ENCODE results near the gene TAMALIN.
A peak's percentile ranks its signal among the peaks of the same experiment; 100 is the strongest.

TAMALIN gene

DNA sequence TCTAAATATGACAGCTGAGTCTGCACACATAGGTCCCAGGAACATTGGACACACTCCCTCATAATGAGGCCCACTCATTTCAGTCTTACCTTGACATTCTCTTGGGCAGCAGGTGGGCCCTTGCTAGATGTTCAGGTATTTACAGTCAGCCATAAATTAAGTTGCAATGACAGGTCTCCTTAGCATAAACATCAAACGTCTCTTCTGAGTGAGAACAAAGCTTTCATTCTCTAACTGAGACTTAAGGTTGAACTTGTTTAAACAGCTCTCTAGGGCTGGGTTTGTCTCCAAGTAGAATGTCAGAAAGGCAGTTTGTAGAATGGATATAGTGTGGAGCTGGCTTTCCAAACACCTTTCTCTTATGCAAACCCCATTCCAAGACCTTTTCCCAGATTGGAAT is 44.9 kb upstream of the TAMALIN start:
- TF ChIP-seq EZH2phosphoT487 (IDR thresholded peaks at IDR 0.05; ENCODE audit: borderline replicate concordance), result no peak
- TF ChIP-seq, protein P1, sequence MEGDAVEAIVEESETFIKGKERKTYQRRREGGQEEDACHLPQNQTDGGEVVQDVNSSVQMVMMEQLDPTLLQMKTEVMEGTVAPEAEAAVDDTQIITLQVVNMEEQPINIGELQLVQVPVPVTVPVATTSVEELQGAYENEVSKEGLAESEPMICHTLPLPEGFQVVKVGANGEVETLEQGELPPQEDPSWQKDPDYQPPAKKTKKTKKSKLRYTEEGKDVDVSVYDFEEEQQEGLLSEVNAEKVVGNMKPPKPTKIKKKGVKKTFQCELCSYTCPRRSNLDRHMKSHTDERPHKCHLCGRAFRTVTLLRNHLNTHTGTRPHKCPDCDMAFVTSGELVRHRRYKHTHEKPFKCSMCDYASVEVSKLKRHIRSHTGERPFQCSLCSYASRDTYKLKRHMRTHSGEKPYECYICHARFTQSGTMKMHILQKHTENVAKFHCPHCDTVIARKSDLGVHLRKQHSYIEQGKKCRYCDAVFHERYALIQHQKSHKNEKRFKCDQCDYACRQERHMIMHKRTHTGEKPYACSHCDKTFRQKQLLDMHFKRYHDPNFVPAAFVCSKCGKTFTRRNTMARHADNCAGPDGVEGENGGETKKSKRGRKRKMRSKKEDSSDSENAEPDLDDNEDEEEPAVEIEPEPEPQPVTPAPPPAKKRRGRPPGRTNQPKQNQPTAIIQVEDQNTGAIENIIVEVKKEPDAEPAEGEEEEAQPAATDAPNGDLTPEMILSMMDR (conservative IDR thresholded peaks at IDR 0.05; ENCODE audit: low read length), result no peak
- peak overlapping the region; percentile 34 for H3K4me2 ChIP-seq (ENCODE audit: low read depth, low read length, poor library complexity, severe bottlenecking)
- peaks cover 36% of the 10 kb centered on the region for H3K4me1 ChIP-seq (ENCODE audit: insufficient read depth, low read length, poor library complexity, severe bottlenecking)
- H3K27me3 ChIP-seq (ENCODE audit: insufficient read depth, low read length, poor library complexity, severe bottlenecking), result no peaks in the 10 kb centered on the region
- H3K79me2 ChIP-seq (ENCODE audit: insufficient read depth, low read length), result peaks cover 99% of the 10 kb centered on the region
- no peaks in the 10 kb centered on the region for H3K9me3 ChIP-seq (ENCODE audit: insufficient read depth, low read depth, low read length)
- peak overlapping the region; percentile 20 for H3K9ac ChIP-seq (ENCODE audit: low read depth, low read length, poor library complexity, severe bottlenecking)
- H3K9me2 ChIP-seq (replicated peaks; ENCODE audit: low read depth, low read length), result no peaks in the 10 kb centered on the region
- no peaks in the 10 kb centered on the region for H3F3A ChIP-seq (ENCODE audit: low read depth)
- H4K20me1 ChIP-seq (ENCODE audit: insufficient read depth, low read length, poor library complexity, severe bottlenecking), result peaks cover 28% of the 10 kb centered on the region
- H3K36me3 ChIP-seq (ENCODE audit: insufficient read depth, low read length), result peaks cover 10% of the 10 kb centered on the region
- H3K4me3 ChIP-seq (ENCODE audit: low read length, poor library complexity, severe bottlenecking), result no peak overlapping the region
- H2AFZ ChIP-seq (ENCODE audit: low read length), result no peak overlapping the region

DNA sequence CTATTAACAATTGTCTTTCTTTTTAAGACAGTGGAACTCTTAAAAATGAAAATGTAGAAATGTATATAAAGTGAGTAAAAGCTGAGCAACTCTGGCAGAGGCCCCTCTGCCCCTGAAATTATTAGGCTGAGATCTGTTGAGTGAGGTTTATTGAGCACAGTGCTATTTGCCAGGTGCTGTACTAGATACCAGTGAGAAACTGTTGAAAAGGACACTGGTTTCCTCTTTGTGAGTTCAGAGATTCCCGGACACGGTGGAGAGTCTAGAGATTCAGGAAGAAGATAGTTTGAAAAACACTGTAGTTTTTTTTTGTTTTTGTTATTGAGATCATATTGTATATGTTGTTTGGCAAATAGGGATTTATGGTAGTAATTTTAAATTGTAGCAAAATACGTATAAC is 44.0 kb upstream of the TAMALIN start:
- H3F3A ChIP-seq (ENCODE audit: low read depth), result no peaks in the 10 kb centered on the region
- H4K20me1 ChIP-seq (ENCODE audit: insufficient read depth, low read length, poor library complexity, severe bottlenecking), result peaks cover 28% of the 10 kb centered on the region
- H2AFZ ChIP-seq (ENCODE audit: low read length), result no peak overlapping the region
- H3K4me3 ChIP-seq (ENCODE audit: low read length, poor library complexity, severe bottlenecking), result no peak overlapping the region
- no peaks in the 10 kb centered on the region for H3K9me3 ChIP-seq (ENCODE audit: insufficient read depth, low read depth, low read length)
- H3K4me1 ChIP-seq (ENCODE audit: insufficient read depth, low read length, poor library complexity, severe bottlenecking), result peaks cover 36% of the 10 kb centered on the region
- TF ChIP-seq, protein P1 (conservative IDR thresholded peaks at IDR 0.05; ENCODE audit: low read length), result no peak
- no peaks in the 10 kb centered on the region for H3K27me3 ChIP-seq (ENCODE audit: insufficient read depth, low read length, poor library complexity, severe bottlenecking)
- peaks cover 95% of the 10 kb centered on the region for H3K79me2 ChIP-seq (ENCODE audit: insufficient read depth, low read length)
- H3K9me2 ChIP-seq (replicated peaks; ENCODE audit: low read depth, low read length), result no peaks in the 10 kb centered on the region
- H3K9ac ChIP-seq (ENCODE audit: low read depth, low read length, poor library complexity, severe bottlenecking), result peak overlapping the region; percentile 20
- peaks cover 10% of the 10 kb centered on the region for H3K36me3 ChIP-seq (ENCODE audit: insufficient read depth, low read length)
- peak overlapping the region; percentile 34 for H3K4me2 ChIP-seq (ENCODE audit: low read depth, low read length, poor library complexity, severe bottlenecking)

DNA sequence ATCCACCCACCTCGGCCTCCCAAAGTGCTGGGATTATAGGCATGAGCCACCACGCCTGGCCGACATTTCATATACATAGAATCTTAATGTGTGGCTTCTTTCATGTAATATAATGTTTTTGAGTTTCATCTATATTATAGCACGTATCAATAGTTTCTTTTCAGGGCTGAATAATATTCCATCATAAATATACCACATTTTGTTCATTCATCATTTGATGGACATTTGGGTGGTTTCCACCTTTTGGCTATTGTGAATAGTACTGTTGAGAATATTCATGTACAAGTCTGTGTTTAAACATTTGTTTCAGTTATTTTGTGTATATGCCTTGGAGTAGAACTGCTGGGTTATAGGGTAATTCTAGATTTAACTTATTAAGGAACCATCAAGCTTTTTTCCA is 43.3 kb upstream of the TAMALIN start:
- Histone ChIP-seq H3K79me2 (ENCODE audit: insufficient read depth, low read length) (peaks cover 94% of the 10 kb centered on the region), H3K27me3 (ENCODE audit: insufficient read depth, low read length, poor library complexity, severe bottlenecking) (no peaks in the 10 kb centered on the region), H3K4me1 (ENCODE audit: insufficient read depth, low read length, poor library complexity, severe bottlenecking) (peaks cover 31% of the 10 kb centered on the region), H3K9ac (ENCODE audit: low read depth, low read length, poor library complexity, severe bottlenecking) (no peak overlapping the region), H3K9me2 (replicated peaks; ENCODE audit: low read depth, low read length) (no peaks in the 10 kb centered on the region), H3K4me2 (ENCODE audit: low read depth, low read length, poor library complexity, severe bottlenecking) (no peak overlapping the region), H3K9me3 (ENCODE audit: insufficient read depth, low read depth, low read length) (no peaks in the 10 kb centered on the region), H3F3A (ENCODE audit: low read depth) (no peaks in the 10 kb centered on the region), H3K36me3 (ENCODE audit: insufficient read depth, low read length) (peaks cover 10% of the 10 kb centered on the region), H2AFZ (ENCODE audit: low read length) (no peak overlapping the region), H4K20me1 (ENCODE audit: insufficient read depth, low read length, poor library complexity, severe bottlenecking) (peaks cover 28% of the 10 kb centered on the region), H3K4me3 (ENCODE audit: low read length, poor library complexity, severe bottlenecking) (no peak overlapping the region)
- no peak for TF ChIP-seq EZH2phosphoT487 (IDR thresholded peaks at IDR 0.05; ENCODE audit: borderline replicate concordance)
- TF ChIP-seq, protein P1 (conservative IDR thresholded peaks at IDR 0.05; ENCODE audit: low read length), result no peak
